ENCODE data around the gene ZSWIM8. TPM values are rescaled to one million over a fixed set of nuclear protein-coding genes. Genes with fewer than 3 reads are reported as not detected.
A peak's percentile ranks its signal among the peaks of the same experiment; 100 is the strongest.
"Not testable (repeated sequence)": the region's sequence is repeated elsewhere in the genome, so short reads cannot be mapped to it uniquely, and the experiment has no call there.

Gene ZSWIM8
- total RNA-seq, 4 donors from 2014 or later: 48.4 to 121 (median 101) TPM

DNA sequence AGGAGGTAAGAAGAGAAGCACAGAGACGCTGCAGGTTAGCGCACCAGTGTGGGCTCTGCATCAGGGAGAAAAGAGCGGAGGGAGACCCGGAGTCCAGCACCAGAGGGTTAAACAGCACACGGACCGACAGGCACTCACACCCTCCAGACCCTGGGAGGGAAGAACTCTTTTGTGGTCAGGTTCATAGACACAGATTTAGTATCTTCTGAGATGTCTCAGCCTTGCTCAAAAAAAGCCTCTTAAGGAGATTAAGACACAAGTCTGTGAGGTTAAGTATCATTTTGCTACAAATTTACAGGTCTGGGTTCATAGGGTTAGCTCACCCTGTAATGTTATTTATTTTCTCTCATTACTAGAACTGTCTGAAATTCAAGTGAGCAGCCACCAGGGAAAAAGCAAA lies 42.8 kb downstream of the ZSWIM8 start:
- Histone ChIP-seq H3K4me1 (no peaks in the 10 kb centered on the region), H3K27me3 (no peaks in the 10 kb centered on the region), H3K9me3 (no peaks in the 10 kb centered on the region), H3K36me3 (peaks cover 0 to 86% of the 10 kb centered on the region in 2 donors), H3K4me3 (no peak overlapping the region), H3K27ac (no peak overlapping the region)
- WGBS, 2 donors (ENCODE audit: low coverage in 1 of 2): 84% methylated on average over 6 of the region's 6 CpGs; no CpG with 5 or more reads in 1 of the 2 donors
- no peak for ATAC-seq
- no peak for TF ChIP-seq EP300 (IDR thresholded peaks at IDR 0.05)
- TF ChIP-seq POLR2A (IDR thresholded peaks at IDR 0.05): no peak
- TF ChIP-seq, protein P1, sequence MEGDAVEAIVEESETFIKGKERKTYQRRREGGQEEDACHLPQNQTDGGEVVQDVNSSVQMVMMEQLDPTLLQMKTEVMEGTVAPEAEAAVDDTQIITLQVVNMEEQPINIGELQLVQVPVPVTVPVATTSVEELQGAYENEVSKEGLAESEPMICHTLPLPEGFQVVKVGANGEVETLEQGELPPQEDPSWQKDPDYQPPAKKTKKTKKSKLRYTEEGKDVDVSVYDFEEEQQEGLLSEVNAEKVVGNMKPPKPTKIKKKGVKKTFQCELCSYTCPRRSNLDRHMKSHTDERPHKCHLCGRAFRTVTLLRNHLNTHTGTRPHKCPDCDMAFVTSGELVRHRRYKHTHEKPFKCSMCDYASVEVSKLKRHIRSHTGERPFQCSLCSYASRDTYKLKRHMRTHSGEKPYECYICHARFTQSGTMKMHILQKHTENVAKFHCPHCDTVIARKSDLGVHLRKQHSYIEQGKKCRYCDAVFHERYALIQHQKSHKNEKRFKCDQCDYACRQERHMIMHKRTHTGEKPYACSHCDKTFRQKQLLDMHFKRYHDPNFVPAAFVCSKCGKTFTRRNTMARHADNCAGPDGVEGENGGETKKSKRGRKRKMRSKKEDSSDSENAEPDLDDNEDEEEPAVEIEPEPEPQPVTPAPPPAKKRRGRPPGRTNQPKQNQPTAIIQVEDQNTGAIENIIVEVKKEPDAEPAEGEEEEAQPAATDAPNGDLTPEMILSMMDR (IDR thresholded peaks at IDR 0.05): no peak
- no peak for TF ChIP-seq POLR2AphosphoS5 (IDR thresholded peaks at IDR 0.05)

DNA sequence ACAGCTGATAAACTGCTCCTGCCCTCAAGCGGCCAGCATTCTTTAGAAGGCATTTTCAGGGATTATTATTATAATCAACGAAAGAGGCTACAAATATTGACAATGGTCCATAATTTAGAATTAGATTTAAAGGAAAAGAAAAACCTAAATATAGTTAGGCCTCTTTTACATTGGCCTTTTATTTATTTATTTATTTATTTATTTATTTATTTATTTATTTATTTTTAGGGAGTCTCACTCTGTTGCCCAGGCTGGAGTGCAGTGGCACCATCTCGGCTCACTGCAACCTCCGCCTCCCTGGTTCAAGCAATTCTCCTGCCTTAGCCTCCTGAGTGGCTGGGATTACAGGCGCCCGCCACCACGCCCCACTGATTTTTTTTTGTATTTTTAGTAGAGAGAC lies 43.7 kb downstream of the ZSWIM8 start:
- H3K36me3 ChIP-seq: peaks cover 0 to 79% of the 10 kb centered on the region in 2 donors
- H3K4me3 ChIP-seq: not testable (repeated sequence)
- WGBS, 2 donors (ENCODE audit: low coverage in 1 of 2): 72 to 88% methylated on average over 4 to 7 of the region's 7 CpGs

DNA sequence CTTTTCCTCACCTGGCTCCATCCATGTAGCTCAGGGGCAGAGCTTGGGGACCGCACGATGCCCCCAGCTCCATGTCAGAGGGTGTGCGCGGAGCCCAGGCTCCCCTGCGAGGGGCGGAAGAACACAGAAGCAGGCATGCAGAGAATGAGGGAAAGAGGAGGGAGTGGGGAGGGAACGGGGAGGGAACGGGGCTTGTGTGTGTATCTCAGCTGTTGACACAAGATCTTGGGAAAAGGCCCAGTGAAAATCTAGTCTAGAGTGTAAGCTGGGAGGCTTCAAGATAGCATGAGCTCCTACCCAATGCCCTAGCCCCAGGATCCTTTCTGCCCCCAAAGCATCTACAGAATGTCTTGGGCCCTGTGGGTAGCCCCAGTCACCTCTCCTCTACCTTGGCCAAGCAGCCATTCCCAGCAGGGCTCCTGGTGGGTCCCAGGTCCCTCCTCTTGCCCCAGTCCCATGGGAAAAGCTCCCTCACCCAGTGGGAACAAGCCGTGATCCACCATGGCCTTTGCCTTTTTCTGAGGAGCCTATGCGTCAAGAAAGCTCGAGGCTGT lies 51.1 kb downstream of the ZSWIM8 start:
- ATAC-seq: no peak
- Histone ChIP-seq H3K4me3 (no peak overlapping the region), H3K27me3 (no peaks in the 10 kb centered on the region), H3K27ac (peak overlapping the region in 3 of 4 donors; percentile 60 to 74 (median 73)), H3K36me3 (peaks cover 0 to 88% of the 10 kb centered on the region in 2 donors), H3K9me3 (no peaks in the 10 kb centered on the region), H3K4me1 (peaks cover 0 to 18% (median 0%) of the 10 kb centered on the region in 3 donors)
- 79% methylated on average over 4 of the region's 11 CpGs; no CpG with 5 or more reads in 1 of the 2 donors for WGBS, 2 donors (ENCODE audit: low coverage in 1 of 2)
- TF ChIP-seq POLR2AphosphoS5 (IDR thresholded peaks at IDR 0.05) (no peak), EP300 (IDR thresholded peaks at IDR 0.05) (no peak), POLR2A (IDR thresholded peaks at IDR 0.05) (no peak)
- TF ChIP-seq, protein P1 (IDR thresholded peaks at IDR 0.05): no peak

More for the DNA sequence above, 43.7 kb downstream of the ZSWIM8 start:
- not testable (repeated sequence) for H3K27me3 ChIP-seq, H3K27ac ChIP-seq, H3K9me3 ChIP-seq, H3K4me1 ChIP-seq, ATAC-seq

GRCh38 chr10:73837072-73837471 lies 51.7 kb downstream of the ZSWIM8 start:
- no peak overlapping the region for H3K4me3 ChIP-seq
- WGBS, 2 donors (ENCODE audit: low coverage in 1 of 2): 32 to 53% methylated on average over 3 of the region's 3 CpGs
- peaks cover 0 to 18% (median 0%) of the 10 kb centered on the region in 3 donors for H3K4me1 ChIP-seq
- peak overlapping the region in 3 of 4 donors; percentile 60 to 74 (median 73) for H3K27ac ChIP-seq
- H3K27me3 ChIP-seq: no peaks in the 10 kb centered on the region
- peaks cover 0 to 88% of the 10 kb centered on the region in 2 donors for H3K36me3 ChIP-seq
- peak; percentile 18 for TF ChIP-seq POLR2AphosphoS5 (IDR thresholded peaks at IDR 0.05)
- TF ChIP-seq, protein P1 (IDR thresholded peaks at IDR 0.05): no peak
- ATAC-seq: peak; percentile 76
- H3K9me3 ChIP-seq: no peaks in the 10 kb centered on the region

- Histone ChIP-seq H3K36me3 (peaks cover 0 to 92% of the 10 kb centered on the region in 2 donors), H3K4me3 (no peak overlapping the region), H3K4me1 (peaks cover 0 to 18% (median 0%) of the 10 kb centered on the region in 3 donors), H3K27me3 (no peaks in the 10 kb centered on the region), H3K27ac (peak overlapping the region in 3 of 4 donors; percentile 60 to 74 (median 73)), H3K9me3 (no peaks in the 10 kb centered on the region)
- no peak for ATAC-seq
- TF ChIP-seq POLR2A (IDR thresholded peaks at IDR 0.05): no peak
- TF ChIP-seq, protein P1 (IDR thresholded peaks at IDR 0.05): no peak
- no peak for TF ChIP-seq EP300 (IDR thresholded peaks at IDR 0.05)
- no peak for TF ChIP-seq POLR2AphosphoS5 (IDR thresholded peaks at IDR 0.05)
- WGBS, 2 donors (ENCODE audit: low coverage in 1 of 2): 60 to 75% methylated on average over 1 to 2 of the region's 3 CpGs
Measured at GRCh38 chr10:73838008-73838567, 52.7 kb downstream of the ZSWIM8 start.
